Astrocyte of the spinal cord (primary cell): ENCODE results near the gene ACER3.
"Not testable (repeated sequence)": the region's sequence is repeated elsewhere in the genome, so short reads cannot be mapped to it uniquely, and the experiment has no call there.

Experiments
- DNase-seq: peaks from one replicate; pipeline ENCODE4 v3.0.0; 2011; ENCODE audit warnings: low read depth, low spot score
- H3K4me3 ChIP-seq: 2 replicates; pipeline ENCODE4 v1.5.1; 2011; ENCODE audit warnings: low read depth, mild to moderate bottlenecking, low read length, moderate library complexity
- in situ Hi-C: cut with HindIII; loops from 2 replicates; pipeline ENCODE4 v1.10.0; 2017; ENCODE audit warnings: low sequenced_read_pairs
- TF ChIP-seq, protein P1 (sequence below): IDR thresholded peaks from 2 replicates; pipeline ENCODE4 v1.5.1; 2012; ENCODE audit warnings: low read depth, mild to moderate bottlenecking, low read length, inconsistent platforms

Gene ACER3

DNA sequence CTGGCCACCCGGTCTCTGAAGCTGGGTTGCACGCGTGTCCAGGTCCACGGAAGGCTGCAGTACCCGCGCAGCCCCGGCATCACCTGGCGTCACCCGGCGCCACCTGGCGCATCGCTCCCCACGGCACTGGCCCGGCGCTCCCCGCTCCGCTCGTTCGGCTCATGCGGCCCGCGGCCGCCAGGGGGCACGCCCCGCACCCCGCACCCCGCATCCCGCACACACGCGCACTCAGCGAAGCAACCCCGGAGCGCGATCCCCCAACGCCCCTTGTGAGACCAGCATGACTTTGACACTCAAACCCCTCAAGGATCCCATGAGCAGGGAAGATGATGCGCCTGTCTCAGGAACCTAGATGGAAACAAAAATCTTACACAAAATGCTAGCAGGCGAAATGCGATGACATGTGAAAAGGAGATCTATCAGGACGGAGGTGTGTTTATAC, 185.4 kb downstream of the ACER3 start:
- peak overlapping the region; percentile 10 for H3K4me3 ChIP-seq
- no peak for DNase-seq

DNA sequence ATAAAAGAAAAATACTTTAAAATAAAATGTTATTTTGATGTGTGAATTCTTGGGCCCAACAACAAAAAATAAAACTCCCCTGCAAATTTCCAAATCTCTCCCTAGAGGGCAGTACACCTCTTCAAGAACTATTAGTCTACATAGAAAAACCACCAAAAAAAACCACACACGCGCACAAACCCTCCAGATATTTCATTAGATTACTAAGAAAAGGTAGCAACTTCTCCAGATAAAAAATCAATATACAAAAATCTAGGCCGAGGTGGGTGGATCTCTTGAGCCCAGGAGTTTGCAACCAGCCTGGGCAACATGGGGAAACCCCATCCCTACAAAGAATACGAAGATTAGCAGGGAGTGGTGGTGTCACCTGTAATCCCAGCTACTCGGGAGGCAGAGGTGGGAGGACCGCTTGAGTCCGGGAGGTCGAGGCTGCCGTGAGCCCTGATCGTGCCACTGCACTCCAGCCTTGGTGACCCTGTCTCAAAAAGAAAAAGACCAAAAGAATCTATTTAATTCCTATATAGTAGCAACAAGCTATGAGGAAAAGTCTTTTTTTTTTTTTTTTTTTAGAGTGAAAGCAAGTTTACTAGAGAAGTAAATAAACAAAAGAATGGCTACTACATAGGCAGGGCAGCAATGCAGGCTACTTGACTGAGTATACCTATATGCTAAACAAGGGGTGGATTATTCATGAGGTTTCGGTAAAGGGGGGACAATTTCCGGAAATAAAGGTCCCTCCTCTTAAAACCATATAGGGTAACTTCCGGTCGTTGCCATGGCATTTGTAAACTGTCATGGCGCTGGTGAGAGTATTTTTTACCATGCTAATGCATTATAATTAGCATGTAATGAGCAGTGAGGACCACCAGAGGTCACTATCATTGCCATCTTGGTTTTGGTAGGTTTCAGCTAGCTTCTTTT, 186.5 kb downstream of the ACER3 start:
- peak overlapping the region; percentile 47 for H3K4me3 ChIP-seq
- DNase-seq = peak; percentile 95
- in situ Hi-C loops = no loop called here
- TF ChIP-seq, protein P1, sequence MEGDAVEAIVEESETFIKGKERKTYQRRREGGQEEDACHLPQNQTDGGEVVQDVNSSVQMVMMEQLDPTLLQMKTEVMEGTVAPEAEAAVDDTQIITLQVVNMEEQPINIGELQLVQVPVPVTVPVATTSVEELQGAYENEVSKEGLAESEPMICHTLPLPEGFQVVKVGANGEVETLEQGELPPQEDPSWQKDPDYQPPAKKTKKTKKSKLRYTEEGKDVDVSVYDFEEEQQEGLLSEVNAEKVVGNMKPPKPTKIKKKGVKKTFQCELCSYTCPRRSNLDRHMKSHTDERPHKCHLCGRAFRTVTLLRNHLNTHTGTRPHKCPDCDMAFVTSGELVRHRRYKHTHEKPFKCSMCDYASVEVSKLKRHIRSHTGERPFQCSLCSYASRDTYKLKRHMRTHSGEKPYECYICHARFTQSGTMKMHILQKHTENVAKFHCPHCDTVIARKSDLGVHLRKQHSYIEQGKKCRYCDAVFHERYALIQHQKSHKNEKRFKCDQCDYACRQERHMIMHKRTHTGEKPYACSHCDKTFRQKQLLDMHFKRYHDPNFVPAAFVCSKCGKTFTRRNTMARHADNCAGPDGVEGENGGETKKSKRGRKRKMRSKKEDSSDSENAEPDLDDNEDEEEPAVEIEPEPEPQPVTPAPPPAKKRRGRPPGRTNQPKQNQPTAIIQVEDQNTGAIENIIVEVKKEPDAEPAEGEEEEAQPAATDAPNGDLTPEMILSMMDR = peak; percentile 69

More for the DNA sequence above, 185.4 kb downstream of the ACER3 start:
- in situ Hi-C loops = no loop called here
- TF ChIP-seq, protein P1 = peak; percentile 73

DNA sequence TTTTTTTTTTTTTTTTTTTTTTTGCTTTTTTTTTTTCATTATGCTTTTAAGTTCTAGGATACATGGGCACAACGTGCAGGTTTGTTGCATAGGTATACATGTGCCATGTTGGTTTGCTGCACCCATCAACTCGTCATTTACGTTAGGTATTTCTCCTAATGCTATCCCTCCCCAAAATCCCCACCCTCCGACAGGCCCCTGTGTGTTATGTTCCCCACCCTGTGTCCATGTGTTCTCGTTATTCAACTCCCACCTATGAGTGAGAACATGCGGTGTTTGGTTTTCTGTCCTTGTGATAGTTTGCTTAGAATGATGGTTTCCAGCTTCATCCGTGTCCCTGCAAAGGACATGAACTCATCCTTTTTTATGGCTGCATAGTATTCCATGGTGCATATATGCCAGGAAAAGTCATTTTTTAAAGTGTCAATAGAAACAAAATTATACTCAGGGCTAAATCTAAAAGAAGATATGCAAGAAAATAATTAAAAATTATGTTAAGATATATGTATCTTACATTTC, 187.3 kb downstream of the ACER3 start:
- in situ Hi-C loops, DNase-seq, H3K4me3 ChIP-seq: not testable (repeated sequence)

DNA sequence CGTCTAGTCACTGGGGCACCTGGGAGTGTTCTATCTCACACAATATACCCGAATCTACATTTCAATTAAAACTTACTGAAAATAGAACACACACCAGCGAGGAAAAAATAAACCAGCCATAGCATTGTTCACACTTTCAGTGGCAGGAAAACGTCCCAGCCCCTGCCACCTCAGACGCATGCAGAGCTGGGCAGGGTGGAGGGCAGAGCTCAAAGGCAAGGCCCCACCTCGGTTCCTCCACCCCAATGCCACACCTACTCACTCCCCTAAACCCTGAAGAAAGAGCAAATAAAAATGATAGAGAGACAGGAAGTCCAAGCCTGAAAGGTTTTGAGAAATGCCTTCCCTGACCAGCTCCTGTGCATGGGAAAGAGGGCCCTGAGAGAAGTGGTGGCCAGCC, 188.3 kb downstream of the ACER3 start:
- TF ChIP-seq, protein P1 = no peak
- H3K4me3 ChIP-seq = no peak overlapping the region
- DNase-seq = no peak
- in situ Hi-C loops = no loop called here

DNA sequence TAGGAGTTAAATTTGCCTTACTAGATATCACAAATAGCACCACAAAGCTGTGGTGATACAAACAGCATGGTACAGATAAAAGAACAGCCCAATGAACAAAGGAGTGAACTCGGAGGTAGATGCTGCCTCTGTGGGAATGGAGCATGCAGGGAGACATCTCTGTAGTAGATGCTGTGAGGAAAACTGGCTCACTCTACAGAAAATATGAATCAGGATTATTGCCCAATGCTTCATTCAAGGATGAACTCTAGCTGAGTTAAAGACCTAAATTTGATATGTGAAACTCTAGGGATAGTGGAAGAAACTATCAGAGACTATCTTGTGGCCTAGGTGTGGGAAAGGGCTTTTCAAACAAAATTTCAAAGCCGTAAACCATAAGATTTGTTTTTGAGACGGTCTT, 190.8 kb downstream of the ACER3 start:
- H3K4me3 ChIP-seq = no peak overlapping the region
- in situ Hi-C loops = no loop called here
- TF ChIP-seq, protein P1 = no peak
- no peak for DNase-seq

DNA sequence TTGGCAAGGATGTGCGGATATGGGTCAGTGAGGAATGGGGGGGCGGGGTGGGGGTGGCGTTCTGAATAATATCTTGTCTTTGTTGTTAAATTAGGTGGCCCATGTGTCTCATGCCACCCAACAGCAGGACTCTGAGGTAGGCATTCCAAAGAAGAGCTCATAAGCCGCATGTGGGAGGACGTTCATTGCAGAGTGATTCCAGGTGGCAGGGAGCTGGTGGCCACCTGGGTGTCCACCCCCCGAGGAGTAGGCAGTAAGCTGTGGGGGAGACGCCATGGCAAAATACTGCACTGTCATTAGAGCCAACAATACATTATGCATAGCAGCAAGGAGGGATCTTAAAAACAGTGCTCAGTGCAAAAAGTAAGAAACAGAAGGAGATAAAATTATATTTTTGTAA, 191.8 kb downstream of the ACER3 start:
- no peak overlapping the region for H3K4me3 ChIP-seq
- TF ChIP-seq, protein P1 = no peak
- in situ Hi-C loops = no loop called here
- no peak for DNase-seq
